Dedifferentiated amniotic fluid mesenchymal stem cell (primary cell): ENCODE measurements around the gene S100Z.
A peak's percentile ranks its signal among the peaks of the same experiment; 100 is the strongest.
"Not testable (repeated sequence)": the region's sequence is repeated elsewhere in the genome, so short reads cannot be mapped to it uniquely, and the experiment has no call there.

Experiments
- DNase-seq: peaks from one replicate; pipeline ENCODE4 v3.0.0-alpha.2; 2016; ENCODE audit errors: extremely low spot score

S100Z gene

GRCh38 chr5:76874088-76874581 lies 24.3 kb downstream of the S100Z start:
- no peak for DNase-seq

- no peak for DNase-seq
Measured at GRCh38 chr5:76888733-76889300, 39.0 kb downstream of the S100Z start.

- DNase-seq = no peak
Measured at GRCh38 chr5:76893294-76893693, 43.5 kb downstream of the S100Z start.

GRCh38 chr5:76896196-76896595 lies 46.4 kb downstream of the S100Z start:
- DNase-seq = no peak

- no peak for DNase-seq
Measured at GRCh38 chr5:76901522-76901921, 51.7 kb downstream of the S100Z start.

GRCh38 chr5:76908166-76908565 lies 58.4 kb downstream of the S100Z start:
- no peak for DNase-seq

GRCh38 chr5:76910344-76910933 lies 60.6 kb downstream of the S100Z start:
- not testable (repeated sequence) for DNase-seq

- DNase-seq = not testable (repeated sequence)
Measured at GRCh38 chr5:76914671-76915070, 64.9 kb downstream of the S100Z start.

GRCh38 chr5:76918539-76918938 lies 68.7 kb downstream of the S100Z start:
- no peak for DNase-seq

GRCh38 chr5:76920491-76920890 lies 70.7 kb downstream of the S100Z start:
- no peak for DNase-seq

GRCh38 chr5:76926329-76927105 lies 76.7 kb downstream of the S100Z start:
- no peak for DNase-seq

- no peak for DNase-seq
Measured at GRCh38 chr5:76927961-76928360, 78.1 kb downstream of the S100Z start.

- no peak for DNase-seq
Measured at GRCh38 chr5:76930083-76930482, 80.3 kb downstream of the S100Z start.

- DNase-seq = no peak
Measured at GRCh38 chr5:76938177-76938576, 88.4 kb downstream of the S100Z start.

GRCh38 chr5:76941000-76941399 lies 91.2 kb downstream of the S100Z start:
- DNase-seq = no peak

- no peak for DNase-seq
Measured at GRCh38 chr5:76941442-76941841, 91.6 kb downstream of the S100Z start.

GRCh38 chr5:76942581-76942980 lies 92.8 kb downstream of the S100Z start:
- peak; percentile 30 for DNase-seq

- no peak for DNase-seq
Measured at GRCh38 chr5:76943006-76943405, 93.2 kb downstream of the S100Z start.

- no peak for DNase-seq
Measured at GRCh38 chr5:76944638-76945037, 94.8 kb downstream of the S100Z start.

GRCh38 chr5:76945238-76945637 lies 95.4 kb downstream of the S100Z start:
- DNase-seq = not testable (repeated sequence)

- no peak for DNase-seq
Measured at GRCh38 chr5:76946090-76946489, 96.3 kb downstream of the S100Z start.

GRCh38 chr5:76947082-76947503 lies 97.3 kb downstream of the S100Z start:
- no peak for DNase-seq
